Posterior cingulate gyrus (tissue), 11 donors: ENCODE data around the gene PAQR8.

Experiments used
- DNase-seq, 10 donors: peaks; one replicate each; pipeline versions ENCODE4 v3.0.0 to v3.0.0-alpha.2; 2020 to 2021; ENCODE audit warnings: mixed read lengths in 3 of 10
- intact Hi-C: fragments of 100-400 bp; cut with DNase I; formaldehyde crosslinking; loops from one replicate; pipeline ENCODE4 v1.15.1; 2023

The PAQR8 gene

DNA sequence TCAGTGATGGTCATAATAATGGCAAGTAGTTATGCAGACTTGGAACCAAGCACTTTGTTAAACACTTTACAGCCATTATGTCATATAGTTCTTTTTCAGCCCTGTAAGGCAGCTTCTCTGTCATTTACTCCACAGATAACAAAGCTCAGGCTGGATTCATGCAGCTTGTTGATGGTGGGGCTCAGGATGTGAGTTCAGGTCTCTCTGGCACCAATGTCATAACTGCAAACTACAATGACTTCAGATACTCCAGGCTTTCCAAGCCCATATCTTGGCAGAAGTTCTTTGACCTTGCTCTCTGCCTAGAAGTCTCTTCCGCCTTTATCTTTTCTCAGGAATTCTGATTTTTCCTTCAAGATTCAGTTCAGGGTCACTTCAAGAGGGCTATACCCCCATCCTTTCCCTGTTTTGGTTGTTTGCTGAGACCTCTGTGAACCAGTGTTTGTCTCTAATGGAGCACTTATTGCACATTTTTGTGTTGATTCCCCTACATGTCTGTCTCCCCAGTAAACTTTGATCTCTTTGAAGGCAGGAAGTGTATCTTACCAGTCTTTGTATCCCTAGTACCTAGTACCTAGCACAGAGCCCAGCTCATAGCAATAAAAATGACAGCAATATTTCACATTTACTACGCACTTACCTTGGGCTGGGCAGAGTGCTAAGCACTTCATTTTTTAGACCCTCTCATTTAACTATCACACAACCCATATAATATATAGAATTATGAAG lies 38.5 kb downstream of the PAQR8 start:
- intact Hi-C loops = no loop called here
- DNase-seq = no peak

DNA sequence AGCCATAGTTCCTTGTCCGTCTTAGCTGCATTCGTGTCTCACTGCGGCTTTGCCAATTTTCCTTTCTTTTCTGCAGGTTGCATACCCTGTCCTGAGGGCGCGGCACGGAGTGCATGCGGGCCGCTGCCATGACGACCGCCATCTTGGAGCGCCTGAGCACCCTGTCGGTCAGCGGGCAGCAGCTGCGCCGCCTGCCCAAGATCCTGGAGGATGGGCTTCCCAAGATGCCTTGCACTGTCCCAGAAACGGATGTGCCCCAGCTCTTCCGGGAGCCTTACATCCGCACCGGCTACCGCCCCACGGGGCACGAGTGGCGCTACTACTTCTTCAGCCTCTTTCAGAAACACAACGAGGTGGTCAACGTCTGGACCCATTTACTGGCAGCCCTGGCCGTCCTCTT lies 41.1 kb downstream of the PAQR8 start:
- intact Hi-C loops = no loop called here
- DNase-seq = no peak

DNA sequence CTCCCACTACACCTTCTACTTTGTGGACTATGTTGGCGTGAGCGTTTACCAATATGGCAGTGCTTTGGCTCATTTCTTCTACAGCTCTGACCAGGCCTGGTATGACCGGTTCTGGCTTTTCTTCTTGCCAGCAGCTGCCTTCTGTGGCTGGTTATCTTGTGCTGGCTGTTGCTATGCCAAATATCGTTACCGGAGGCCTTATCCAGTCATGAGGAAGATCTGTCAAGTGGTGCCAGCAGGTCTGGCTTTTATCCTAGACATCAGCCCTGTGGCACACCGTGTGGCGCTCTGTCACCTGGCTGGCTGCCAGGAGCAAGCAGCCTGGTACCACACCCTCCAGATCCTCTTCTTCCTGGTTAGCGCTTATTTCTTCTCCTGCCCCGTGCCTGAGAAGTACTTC lies 41.7 kb downstream of the PAQR8 start:
- intact Hi-C loops = no loop called here
- no peak for DNase-seq

DNA sequence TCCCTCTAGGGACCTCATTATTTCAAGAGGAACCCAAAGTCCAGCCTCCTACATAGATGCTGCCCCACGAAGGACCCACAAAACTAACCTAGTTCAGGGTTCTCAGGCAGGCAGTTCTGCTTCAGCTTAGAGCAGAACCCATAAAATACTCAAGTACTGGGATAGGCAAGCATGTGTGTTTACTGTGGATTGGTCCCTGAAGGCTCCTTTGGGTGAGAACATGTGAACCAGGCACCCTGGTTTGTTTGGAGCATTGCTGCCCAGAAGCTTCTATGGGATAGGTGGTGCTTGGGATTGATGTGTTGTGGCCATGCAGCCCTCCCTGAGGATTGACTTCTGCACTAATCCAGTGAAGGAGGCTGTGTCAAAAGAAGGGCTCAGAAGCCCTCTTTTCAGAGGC lies 43.3 kb downstream of the PAQR8 start:
- no peak for DNase-seq
- intact Hi-C loops = no loop called here

DNA sequence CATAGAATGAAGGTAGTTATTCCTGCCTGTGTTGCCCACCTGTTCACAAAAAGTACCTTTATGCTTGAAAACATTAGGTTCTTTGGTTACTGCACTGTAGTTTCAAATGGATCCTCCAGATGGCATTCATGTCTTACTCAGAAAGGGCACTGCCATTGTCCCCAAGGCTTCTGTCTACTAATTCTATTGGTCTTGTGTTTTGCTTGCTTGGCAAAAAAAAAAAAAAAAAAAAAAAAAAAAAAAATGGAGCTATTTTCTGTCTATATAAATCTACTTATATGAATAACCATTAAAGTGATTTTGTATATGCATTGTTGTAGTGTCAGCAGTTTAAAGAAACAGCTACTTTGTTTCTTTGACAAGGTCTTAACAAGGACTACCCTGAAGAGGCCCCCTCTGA lies 45.5 kb downstream of the PAQR8 start:
- DNase-seq = no peak

DNA sequence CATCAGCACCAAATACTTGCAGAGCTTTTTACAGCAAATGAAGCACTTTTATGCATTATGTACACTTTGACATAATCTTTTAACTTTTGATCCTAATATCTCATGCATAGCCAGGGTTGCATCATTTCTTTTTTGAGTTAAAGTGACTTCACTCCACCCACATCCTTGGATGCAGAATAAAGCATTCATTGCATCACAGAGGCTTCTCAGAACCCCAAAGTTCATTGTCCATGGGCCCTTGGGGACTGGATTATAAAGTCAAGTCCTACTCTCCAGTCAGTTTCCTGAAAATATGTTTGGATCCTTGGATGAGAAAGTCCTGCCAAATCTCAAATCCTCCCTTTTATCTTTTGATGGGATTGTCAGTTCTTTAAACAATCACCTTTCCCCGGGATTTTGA lies 47.5 kb downstream of the PAQR8 start:
- intact Hi-C loops = no loop called here
- no peak for DNase-seq

More for the DNA sequence above, 45.5 kb downstream of the PAQR8 start:
- intact Hi-C loops = no loop called here

DNA sequence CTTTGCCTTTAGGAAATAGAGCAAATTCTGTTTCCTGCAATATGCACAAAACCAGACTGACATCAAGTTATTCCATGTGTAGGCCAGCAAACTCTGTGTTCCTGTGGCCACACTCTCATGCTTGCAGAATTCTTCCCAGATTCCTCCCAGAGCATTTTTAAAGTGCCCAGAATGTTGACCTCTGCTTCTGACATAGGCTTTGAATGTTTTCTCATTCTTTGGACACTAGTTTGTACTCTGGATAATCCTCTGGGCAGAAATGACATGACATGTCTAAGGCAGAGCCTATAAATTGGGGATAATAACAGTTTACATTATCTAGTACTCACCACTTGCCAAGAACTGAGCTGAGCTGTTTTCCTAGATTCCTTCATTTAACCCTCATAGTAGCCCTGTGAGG lies 49.0 kb downstream of the PAQR8 start:
- intact Hi-C loops = no loop called here
- DNase-seq = no peak

DNA sequence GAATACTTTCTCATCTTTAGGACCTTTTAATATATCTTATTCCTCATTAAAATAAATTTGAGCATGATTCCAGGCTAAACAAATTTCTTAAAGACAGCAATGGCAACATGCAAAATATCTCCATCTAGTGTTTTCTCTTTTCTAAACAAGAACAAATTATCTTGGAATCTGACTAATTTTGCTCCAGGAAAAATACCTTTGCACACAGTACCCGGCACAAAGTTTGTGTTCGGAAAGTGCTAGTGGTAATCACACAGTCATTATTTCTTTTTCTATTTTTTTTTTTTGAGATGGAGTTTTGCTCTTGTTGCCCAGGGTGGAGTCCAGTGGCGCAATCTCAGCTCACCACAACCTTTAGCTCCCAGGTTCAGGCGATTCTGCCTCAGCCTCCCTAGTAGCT lies 50.0 kb downstream of the PAQR8 start:
- intact Hi-C loops = no loop called here
- no peak for DNase-seq

DNA sequence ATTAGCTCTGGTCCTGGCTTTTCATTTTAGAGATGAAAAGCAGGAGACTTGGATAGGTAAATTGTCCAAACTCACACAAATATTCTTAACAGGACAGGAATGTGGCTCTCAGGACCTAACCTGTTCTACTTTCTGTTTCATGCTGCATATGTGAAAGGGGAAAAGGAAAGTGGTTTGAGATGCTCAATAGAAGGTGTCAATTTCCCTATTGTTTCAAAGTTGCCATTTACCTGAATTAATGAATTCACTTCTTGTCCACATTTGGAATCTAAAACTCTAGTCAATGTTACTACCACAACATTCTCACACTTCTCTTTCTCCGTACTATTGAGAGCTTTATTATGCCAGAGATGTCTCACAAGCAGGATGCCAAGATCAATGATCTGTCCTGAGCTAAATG lies 53.4 kb downstream of the PAQR8 start:
- intact Hi-C loops = no loop called here
- DNase-seq = no peak

DNA sequence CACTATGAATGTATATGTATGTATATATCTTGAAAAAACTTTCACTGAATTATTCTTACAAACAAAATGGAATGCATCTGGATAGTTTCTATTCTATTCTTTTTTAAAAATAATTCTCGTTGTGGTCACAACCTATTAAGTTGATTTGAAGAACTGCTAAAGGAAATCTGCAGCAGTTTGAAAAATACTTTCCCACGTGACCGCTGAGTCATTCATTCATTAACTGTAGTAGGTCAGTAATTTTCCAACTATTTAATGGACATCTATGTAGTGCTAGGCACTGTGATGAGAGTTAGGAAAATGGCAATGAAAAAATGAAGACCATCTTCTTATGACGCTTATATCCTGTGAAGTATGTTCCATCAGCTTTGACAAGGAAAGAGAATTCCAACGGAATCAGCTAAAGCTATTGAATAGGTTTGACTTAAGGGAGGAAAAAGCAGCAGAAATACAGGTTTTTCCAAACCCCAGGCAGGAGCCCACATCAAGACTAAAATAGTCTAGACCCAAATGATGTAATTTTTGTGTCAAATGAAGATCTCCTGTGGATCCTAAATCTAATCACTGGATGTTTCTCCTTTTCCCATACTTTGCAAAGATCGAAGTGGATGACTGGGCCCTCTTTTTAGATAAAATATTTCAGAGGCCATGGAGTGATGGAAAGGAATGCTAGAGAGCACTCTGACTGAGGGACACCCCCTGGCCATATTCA lies 54.1 kb downstream of the PAQR8 start:
- no peak for DNase-seq
- intact Hi-C loops = loop anchor here (1.0 kb wide), 2 partner anchors 182 to 247 kb away; no protein-coding TSS in a partner anchor

DNA sequence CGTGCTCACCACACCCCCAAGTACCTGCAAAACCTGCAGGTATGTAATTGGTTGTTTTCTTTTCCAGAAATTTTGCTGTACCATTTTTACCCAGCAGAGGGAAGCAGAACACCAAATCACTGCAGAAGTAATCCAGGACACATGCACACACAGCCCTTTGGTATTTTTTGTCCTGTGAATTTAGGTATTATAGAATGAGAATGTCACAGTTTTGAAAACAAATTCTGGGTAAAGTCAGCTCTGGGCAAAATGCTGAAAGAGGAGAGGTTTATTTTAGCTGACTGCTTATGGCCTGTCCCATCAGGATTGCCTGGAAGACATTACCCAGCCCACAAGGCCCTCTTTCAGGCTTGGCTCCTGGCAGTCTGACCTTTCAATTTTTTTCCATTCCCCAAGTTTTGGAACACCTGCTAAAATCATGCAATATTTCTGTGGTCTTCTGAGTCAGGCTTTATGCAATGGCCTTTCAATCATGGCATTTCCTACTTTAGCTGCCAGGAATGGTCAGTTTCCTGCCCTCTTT lies 54.7 kb downstream of the PAQR8 start:
- no peak for DNase-seq
- intact Hi-C loops = loop anchor here (1.0 kb wide), 2 partner anchors 182 to 247 kb away; no protein-coding TSS in a partner anchor

DNA sequence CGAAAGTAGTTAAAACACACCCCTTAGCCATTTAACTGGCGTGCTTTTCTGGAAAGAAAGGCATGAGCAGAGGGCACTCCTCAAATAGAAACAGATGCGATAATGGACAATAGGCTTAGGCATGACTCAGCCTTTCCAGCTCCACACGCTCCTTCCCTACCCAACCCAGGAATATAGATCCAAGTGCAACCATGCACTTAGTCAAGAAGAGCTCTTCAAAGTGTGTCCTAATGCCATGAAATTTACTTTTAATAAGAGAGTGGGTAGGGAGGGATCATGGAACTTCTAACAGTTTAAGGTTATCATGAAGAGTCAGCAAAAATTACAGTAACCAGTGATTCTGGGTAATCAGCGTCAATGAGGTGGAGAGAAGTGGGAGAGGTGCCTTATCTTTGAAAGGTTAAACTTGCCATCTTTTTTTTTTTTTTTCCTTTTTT lies 55.7 kb downstream of the PAQR8 start:
- intact Hi-C loops = no loop called here
- no peak for DNase-seq

DNA sequence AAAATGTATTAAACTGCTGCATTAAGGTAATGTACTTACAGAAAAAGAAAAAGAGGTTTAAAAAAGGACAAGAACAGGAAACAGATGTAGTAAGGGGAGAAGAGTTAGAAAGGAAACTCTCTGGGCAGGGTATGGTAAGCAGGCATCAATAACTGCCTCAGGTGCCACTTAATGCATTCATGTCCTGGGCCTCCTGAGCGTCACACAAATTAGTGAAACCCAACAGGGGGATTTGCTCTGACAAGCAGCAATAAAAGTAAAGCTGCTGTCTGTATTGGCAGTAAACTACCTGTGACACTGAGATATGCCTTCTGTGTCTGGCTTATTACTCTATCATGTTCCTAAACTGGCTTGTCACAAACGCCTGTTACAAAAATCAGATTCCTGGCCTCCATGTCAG lies 56.7 kb downstream of the PAQR8 start:
- intact Hi-C loops = no loop called here
- DNase-seq = no peak

DNA sequence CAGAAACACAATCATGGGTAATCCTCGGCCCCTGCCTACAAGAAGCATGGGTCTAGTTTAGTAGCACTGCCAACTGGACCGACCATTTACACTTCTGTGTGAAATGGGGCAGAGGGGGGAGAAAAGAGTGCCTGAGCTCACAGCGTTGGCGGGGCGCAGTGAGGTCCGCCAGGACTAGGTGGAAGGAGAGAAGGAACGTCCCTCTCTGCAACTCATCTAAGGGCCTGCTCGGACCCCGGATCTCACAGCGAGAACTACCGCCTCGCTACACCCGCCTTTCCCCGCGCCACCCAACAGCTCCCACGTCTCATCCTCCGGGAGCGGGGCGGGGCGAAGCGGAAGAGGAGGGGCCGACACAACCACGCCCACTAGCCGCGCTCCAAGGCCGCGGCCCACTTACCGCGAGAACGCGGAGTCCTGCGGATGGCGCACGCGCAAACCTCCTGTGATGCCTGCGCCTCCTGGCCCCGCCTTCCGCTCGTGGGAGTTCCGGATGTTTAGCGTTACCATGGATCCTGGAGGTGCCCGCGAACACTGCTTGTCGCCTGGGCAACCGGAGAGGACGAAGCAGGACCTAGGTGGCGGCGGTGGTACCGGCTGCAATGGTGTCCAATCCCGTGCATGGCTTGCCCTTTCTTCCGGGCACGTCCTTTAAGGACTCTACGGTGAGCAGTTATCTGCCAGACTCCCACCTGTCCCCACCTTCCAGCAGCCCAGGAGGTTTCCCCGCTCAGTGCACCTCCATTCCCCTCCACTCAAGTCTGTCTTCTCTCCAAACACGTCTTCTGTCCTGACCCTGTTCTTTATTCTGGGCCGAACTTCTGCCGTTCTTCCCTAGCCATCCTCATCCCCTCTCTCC lies 58.1 kb downstream of the PAQR8 start, which contains the start of gene EFHC1:
Gene EFHC1 (plus strand): TSS at position 534 of the 859 bp plus-strand sequence. CDS start 69 bp downstream, at position 603.
- peak; percentile 97 to 100 (median 98) for DNase-seq
- intact Hi-C loops = loop anchor here (1.0 to 2.0 kb wide), 2 partner anchors 135 to 157 kb away; partner anchors contain the start of gene TRAM2

DNA sequence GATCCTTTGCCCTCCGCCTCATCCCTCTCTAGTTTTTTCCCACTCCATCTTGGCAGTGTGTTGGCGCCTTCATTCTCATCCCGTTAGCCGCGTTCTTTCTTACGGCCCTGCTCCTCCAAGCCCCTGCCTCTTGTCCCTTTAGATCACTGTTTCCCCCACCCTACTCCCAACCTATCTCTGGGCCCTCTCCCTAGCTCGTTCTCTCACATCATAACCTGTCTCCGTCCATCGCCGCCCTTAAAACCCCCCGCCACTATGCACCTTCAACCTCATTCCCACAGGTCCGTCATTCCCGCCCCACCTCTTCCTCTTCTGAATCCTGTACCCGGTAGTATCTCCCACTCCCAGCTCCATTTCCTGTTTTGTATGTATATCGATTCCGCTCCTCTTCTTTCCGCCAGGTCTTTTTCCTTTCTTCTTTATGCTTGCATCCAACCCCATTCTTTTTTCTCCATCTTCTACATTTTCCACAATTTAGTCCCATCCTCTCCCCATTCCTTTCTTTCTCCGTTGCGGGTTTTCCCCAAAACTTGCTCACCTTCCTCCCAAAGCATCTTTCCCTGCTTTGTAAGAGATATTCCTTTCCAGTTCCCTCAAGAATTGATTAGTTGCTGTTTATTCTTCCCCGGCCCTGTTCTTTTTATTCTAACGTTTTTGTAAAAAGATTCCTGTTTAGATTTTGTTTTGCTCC lies 58.9 kb downstream of the PAQR8 start:
- intact Hi-C loops = loop anchor here (1.0 to 2.0 kb wide), 2 partner anchors 136 to 156 kb away; partner anchors contain the start of gene TRAM2
- peak in 6 of 10 donors; percentile 23 to 79 (median 54) for DNase-seq

DNA sequence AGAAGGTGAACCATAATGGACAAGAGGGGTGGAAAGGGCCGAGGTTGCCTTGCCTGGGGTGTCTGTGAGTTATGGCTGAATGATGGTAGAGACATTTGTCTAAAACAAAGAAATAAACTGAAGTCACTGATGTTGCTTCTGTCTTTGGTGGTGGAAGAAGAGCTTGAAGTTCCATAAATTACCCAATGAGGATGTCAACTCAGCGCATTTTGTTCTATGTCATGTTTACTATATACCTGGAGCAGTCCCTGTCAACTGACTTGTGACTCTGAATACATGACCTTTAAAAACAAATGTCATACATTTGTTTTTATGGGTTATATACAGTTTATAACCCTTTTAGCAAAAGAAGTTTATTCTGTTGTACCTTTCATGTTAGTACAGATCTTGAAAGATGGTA lies 60.2 kb downstream of the PAQR8 start:
- DNase-seq = no peak
- intact Hi-C loops = no loop called here

DNA sequence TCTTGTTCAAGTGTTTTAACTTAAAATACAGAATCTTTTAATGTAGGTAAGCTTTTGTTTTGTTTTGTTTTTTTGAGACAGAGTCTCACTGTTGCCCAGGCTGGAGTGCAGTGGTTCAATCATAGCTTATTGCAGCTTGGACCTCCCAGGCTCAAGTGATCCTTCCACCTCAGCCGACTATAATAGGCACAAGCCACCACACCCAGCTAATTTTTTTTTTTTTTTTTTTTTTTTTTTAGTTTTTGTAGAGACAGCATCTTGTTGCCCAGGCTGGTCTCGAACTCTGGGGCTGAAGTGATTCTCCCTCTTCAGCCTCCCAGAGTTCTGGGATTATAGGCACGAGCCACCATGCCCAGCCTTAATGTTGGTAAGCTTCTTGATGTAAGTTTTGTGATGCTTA lies 61.5 kb downstream of the PAQR8 start:
- intact Hi-C loops = no loop called here
- DNase-seq = no peak

DNA sequence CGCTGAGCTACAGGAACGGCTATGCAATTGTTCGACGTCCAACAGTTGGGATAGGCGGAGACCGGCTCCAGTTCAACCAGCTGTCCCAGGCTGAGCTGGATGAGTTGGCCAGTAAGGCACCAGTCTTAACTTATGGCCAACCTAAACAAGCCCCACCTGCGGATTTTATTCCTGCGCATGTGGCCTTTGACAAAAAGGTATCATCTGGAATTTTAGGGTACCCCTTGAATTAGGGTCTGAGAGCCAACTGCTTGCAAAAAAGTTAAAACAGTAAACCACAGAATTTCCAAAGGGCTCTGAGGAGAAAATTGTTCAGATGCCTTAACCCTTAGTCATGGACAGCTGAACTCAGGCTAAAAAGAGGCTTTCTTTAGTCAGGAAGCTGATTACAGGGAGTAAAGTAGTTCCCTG lies 62.0 kb downstream of the PAQR8 start:
- peak in 1 of 10 donors; percentile 45 for DNase-seq
- intact Hi-C loops = no loop called here

DNA sequence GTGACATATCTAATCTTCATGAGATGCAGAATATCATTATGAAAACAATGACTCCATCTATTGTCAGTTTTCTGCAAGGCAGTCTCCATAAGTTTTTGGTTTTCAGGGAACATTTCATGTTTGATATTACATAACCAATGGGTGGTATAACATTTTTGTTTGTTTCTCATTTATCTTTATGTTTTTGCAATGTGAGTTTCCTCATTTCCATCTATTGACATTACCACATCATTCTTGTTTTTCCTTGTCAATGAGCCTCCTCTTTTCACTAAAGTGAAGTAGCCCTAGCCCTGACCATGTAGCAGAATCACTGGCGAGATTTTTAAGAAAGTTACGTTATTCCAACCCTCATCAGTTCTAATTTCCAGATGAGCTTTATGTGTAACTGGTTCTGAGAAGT lies 62.6 kb downstream of the PAQR8 start:
- intact Hi-C loops = no loop called here
- no peak for DNase-seq

DNA sequence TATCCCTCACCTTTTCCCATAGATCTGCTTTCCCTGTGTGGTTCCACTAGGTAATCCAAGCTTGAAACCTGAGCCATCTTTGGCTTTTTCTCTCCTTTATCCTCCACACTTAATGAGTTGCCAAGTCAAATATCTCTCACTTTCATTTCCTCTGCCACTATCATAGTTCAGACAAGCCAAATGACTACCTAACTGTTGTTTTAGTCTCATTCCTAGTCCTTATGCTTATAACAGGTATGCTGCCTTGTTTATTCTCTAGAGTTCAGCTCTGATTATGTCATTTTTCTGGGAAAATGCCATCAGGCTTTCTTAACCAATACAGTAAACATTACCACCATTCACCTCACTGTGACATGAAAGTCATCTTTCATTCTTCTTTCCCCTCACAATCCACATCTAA lies 64.7 kb downstream of the PAQR8 start:
- no peak for DNase-seq
- intact Hi-C loops = no loop called here
